Activated naive CD8-positive, alpha-beta T cell treated with anti-CD3 and anti-CD28 coated beads, Interleukin-2, amount 10 ng/mL, durations not matched to agents 7 days and 5 days (primary cell): ENCODE results near the gene PRR22. TPM values are rescaled to one million over a fixed set of nuclear protein-coding genes. Genes with fewer than 3 reads are reported as not detected.
"Not testable (repeated sequence)": the region's sequence is repeated elsewhere in the genome, so short reads cannot be mapped to it uniquely, and the experiment has no call there.

ENCODE experiments used
- ATAC-seq: fragments of 150-1000 bp; cut with Tn5 transposase; one replicate; pipeline ENCODE4 v1.10.0; 2021; ENCODE audit warnings: low read depth, moderate library complexity
- POLR2A ChIA-PET: fragments of 350-600 bp; sonication (Branson Sonifier 250); formaldehyde crosslinking; loops from one replicate; lab custom pipeline; 2021; ENCODE audit warnings: antibody characterized with exemption; lab: Charles Lee
- DNase-seq: peaks from one replicate; pipeline ENCODE4 v3.0.0; 2021
- H3K27ac Mint-ChIP-seq: one replicate; pipeline ENCODE4 v1.8.0; 2022; ENCODE audit warnings: mild to moderate bottlenecking, mixed read lengths
- H3K27me3 Mint-ChIP-seq: one replicate; pipeline ENCODE4 v1.8.0; 2022; ENCODE audit warnings: mild to moderate bottlenecking, moderate library complexity, mixed read lengths
- H3K36me3 Mint-ChIP-seq: one replicate; pipeline ENCODE4 v1.8.0; 2021; ENCODE audit warnings: mild to moderate bottlenecking, mixed read lengths
- H3K4me1 Mint-ChIP-seq: one replicate; pipeline ENCODE4 v1.8.0; 2021; ENCODE audit warnings: mixed read lengths
- H3K4me3 Mint-ChIP-seq: one replicate; pipeline ENCODE4 v1.8.0; 2022; ENCODE audit warnings: mild to moderate bottlenecking, moderate library complexity, mixed read lengths
- H3K9me3 Mint-ChIP-seq: one replicate; pipeline ENCODE4 v1.8.0; 2021; ENCODE audit warnings: mixed read lengths
- total RNA-seq, 2 experiments: library from RNA; stranded (reverse); gene quantifications; one replicate each; pipeline ENCODE4 v1.2.3, GENCODE V29; 2021

The PRR22 gene
- total RNA-seq, 2 experiments from 2014 or later, result 3.8 to 4.4 TPM

DNA sequence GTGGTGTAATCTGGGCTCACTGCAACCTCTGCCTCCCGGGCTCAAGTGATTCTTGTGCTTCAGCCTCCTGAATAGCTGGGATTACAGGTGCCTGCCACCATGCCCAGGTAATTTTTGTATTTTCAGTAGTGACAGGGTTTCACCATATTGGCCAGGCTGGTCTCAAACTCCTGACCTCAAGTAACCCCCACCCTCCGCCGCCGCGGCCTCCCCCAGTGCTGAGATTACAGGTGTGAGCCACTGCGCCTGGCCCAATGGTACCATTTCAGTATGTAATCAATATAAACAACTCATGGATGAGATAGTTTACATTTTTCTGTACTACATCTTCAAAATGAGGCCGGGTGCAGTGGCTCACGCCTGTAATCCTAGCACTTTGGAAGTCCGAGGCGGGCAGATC is 39.5 kb downstream of the PRR22 start:
- H3K27me3 Mint-ChIP-seq, H3K27ac Mint-ChIP-seq, H3K36me3 Mint-ChIP-seq, H3K4me1 Mint-ChIP-seq, H3K9me3 Mint-ChIP-seq, DNase-seq, POLR2A ChIA-PET, ATAC-seq, H3K4me3 Mint-ChIP-seq: not testable (repeated sequence)

DNA sequence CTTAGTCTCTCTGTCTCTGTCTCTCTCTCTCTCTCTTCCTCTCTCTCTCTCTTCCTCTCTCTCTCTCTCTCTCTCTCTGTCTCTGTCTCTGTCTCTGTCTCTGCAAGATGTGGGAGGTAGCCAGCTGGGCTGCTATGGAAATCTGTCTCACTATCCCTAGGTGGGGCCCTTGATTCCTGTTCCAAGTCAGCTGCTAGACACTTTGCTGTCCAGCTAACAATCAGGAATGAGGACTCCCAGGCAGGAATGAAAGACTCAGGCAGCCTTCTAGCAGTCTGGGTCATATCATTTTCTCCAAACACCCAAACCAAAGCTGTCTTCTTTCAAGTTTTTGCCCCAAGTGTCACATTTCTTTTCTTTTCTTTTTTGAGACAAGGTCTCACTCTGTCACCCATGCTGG is 40.9 kb downstream of the PRR22 start:
- no peak for DNase-seq
- Mint-ChIP-seq H3K36me3 (no peaks in the 10 kb centered on the region), H3K27me3 (no peaks in the 10 kb centered on the region), H3K9me3 (no peaks in the 10 kb centered on the region), H3K4me3 (no peak overlapping the region), H3K27ac (no peak overlapping the region), H3K4me1 (no peaks in the 10 kb centered on the region)
- POLR2A ChIA-PET, result no interaction called here
- no peak for ATAC-seq

- DNase-seq (no peak), ATAC-seq (no peak)
- no peaks in the 10 kb centered on the region for H3K4me1 Mint-ChIP-seq
- H3K27me3 Mint-ChIP-seq, result no peaks in the 10 kb centered on the region
- H3K36me3 Mint-ChIP-seq, result no peaks in the 10 kb centered on the region
- POLR2A ChIA-PET, result no interaction called here
- H3K27ac Mint-ChIP-seq, result no peak overlapping the region
- H3K9me3 Mint-ChIP-seq, result no peaks in the 10 kb centered on the region
- H3K4me3 Mint-ChIP-seq, result no peak overlapping the region
These were observed 42.5 kb downstream of the PRR22 start for GRCh38 chr19:5742051-5742450.

DNA sequence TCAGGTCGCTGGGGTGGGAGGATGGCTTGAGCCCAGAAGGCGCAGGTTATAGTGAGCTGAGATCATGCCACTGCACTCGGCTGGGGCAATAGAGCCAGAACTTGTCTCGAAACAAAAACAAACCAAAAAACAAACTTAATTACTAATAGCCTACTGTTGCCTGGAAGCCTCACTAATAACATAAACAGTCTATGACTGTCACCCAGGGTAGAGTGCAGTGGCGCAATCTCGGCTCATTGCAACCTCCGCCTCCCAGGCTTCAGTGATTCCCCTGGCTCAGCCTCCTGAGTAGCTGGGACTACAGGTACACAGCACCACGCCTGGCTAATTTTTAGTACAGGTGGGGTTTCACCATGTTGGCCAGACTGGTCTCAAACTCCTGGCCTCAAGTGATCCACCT is 46.1 kb downstream of the PRR22 start:
- POLR2A ChIA-PET, result no interaction called here
- Mint-ChIP-seq H3K36me3 (no peaks in the 10 kb centered on the region), H3K4me3 (no peak overlapping the region), H3K27me3 (peaks cover 3% of the 10 kb centered on the region), H3K9me3 (no peaks in the 10 kb centered on the region), H3K27ac (no peak overlapping the region), H3K4me1 (no peaks in the 10 kb centered on the region)
- ATAC-seq, result no peak
- no peak for DNase-seq

GRCh38 chr19:5733172-5733571 is 51.4 kb downstream of the PRR22 start:
- H3K27ac Mint-ChIP-seq, ATAC-seq, DNase-seq, POLR2A ChIA-PET, H3K4me3 Mint-ChIP-seq, H3K4me1 Mint-ChIP-seq, H3K9me3 Mint-ChIP-seq, H3K36me3 Mint-ChIP-seq, H3K27me3 Mint-ChIP-seq: not testable (repeated sequence)

Other genes starting within 250 kb of the PRR22 start
- under 1 TPM; 0.99 to 1.00 TPM for gene TINCR, start 216.8 kb downstream of the PRR22 start, total RNA-seq
- 100 to 1,000 TPM; 131 to 140 TPM for gene SAFB2, start 162.0 kb downstream of the PRR22 start, total RNA-seq
- gene SAFB, start 161.7 kb downstream of the PRR22 start, total RNA-seq, result 100 to 1,000 TPM; 144 to 147 TPM
- gene MICOS13, start 104.2 kb downstream of the PRR22 start, total RNA-seq, result 10 to 100 TPM; 42.6 to 44.1 TPM
- gene HSD11B1L, start 103.7 kb downstream of the PRR22 start, total RNA-seq, result 1 to 10 TPM; 2.2 to 4.1 TPM
- 1,000 to 10,000 TPM; 1,119 to 1,147 TPM for gene RPL36, start 94.5 kb downstream of the PRR22 start, total RNA-seq
- gene LONP1, start 64.6 kb downstream of the PRR22 start, total RNA-seq, result 100 to 1,000 TPM; 112 to 120 TPM
- gene CATSPERD, start 64.1 kb downstream of the PRR22 start, total RNA-seq, result not detected
- gene DUS3L, start 6.4 kb upstream of the PRR22 start, total RNA-seq, result 10 to 100 TPM; 61.0 to 62.1 TPM
- under 1 TPM; 0.36 to 0.45 TPM for gene NRTN, start 20.3 kb upstream of the PRR22 start, total RNA-seq
- gene FUT6, start 55.0 kb upstream of the PRR22 start, total RNA-seq, result under 1 TPM; 0.75 to 0.91 TPM
- gene FUT3, start 66.7 kb upstream of the PRR22 start, total RNA-seq, result not detected
- gene FUT5, start 85.8 kb upstream of the PRR22 start, total RNA-seq, result under 1 TPM; 0.23 to 0.30 TPM
- gene NDUFA11, start 119.0 kb upstream of the PRR22 start, total RNA-seq, result 100 to 1,000 TPM; 187 to 193 TPM
- 10 to 100 TPM; 15.6 to 17.5 TPM for gene VMAC, start 120.1 kb upstream of the PRR22 start, total RNA-seq
- gene CAPS, start 129.5 kb upstream of the PRR22 start, total RNA-seq, result 10 to 100 TPM; 25.0 to 28.8 TPM
- gene RANBP3, start 193.4 kb upstream of the PRR22 start, total RNA-seq, result 100 to 1,000 TPM; 104 to 108 TPM